SK-N-SH treated with all-trans-retinoic acid at 6 μM for 48 hours (cell line): ENCODE data around the gene ANKRD30A.
"Not testable (repeated sequence)": the region's sequence is repeated elsewhere in the genome, so short reads cannot be mapped to it uniquely, and the experiment has no call there.

Source experiments
- ATAC-seq: fragments of 200-7000 bp; cut with Tn5 transposase; 3 replicates; pipeline ENCODE4 v1.9.1; 2020; ENCODE audit warnings: mild to moderate bottlenecking, moderate library complexity
- ARNTL ChIP-seq: fragments of 450-650 bp; formaldehyde crosslinking; IDR thresholded peaks from 2 replicates; pipeline ENCODE4 v1.5.0; 2020; ENCODE audit warnings: low read depth, mild to moderate bottlenecking, moderate library complexity, borderline replicate concordance
- BACH2 ChIP-seq: fragments of 250-450 bp; sonication (Bioruptor Pico); IDR thresholded peaks from 2 replicates; pipeline ENCODE4 v1.9.0; 2021; ENCODE audit warnings: mild to moderate bottlenecking, borderline replicate concordance
- CREB5 ChIP-seq: fragments of 250-450 bp; sonication (Bioruptor Pico); IDR thresholded peaks from 2 replicates; pipeline ENCODE4 v1.5.1; 2020; ENCODE audit warnings: low read depth, mild to moderate bottlenecking, moderate library complexity
- CSDC2 ChIP-seq: fragments of 250-450 bp; sonication (Bioruptor Pico); IDR thresholded peaks from 2 replicates; pipeline ENCODE4 v1.5.0; 2020; ENCODE audit warnings: mild to moderate bottlenecking, moderate library complexity
- CSRNP3 ChIP-seq: fragments of 250-450 bp; sonication (Bioruptor Pico); IDR thresholded peaks from 2 replicates; pipeline ENCODE4 v1.5.1; 2021; ENCODE audit warnings: mild to moderate bottlenecking, moderate library complexity
- ESRRG ChIP-seq: fragments of 250-450 bp; sonication (Bioruptor Pico); IDR thresholded peaks from 2 replicates; pipeline ENCODE4 v1.6.1; 2021; ENCODE audit warnings: mild to moderate bottlenecking
- GLIS3 ChIP-seq: fragments of 250-450 bp; sonication (Bioruptor Pico); IDR thresholded peaks from 2 replicates; pipeline ENCODE4 v1.5.0; 2020; ENCODE audit warnings: mild to moderate bottlenecking, moderate library complexity
- PATZ1 ChIP-seq: fragments of 250-450 bp; sonication (Bioruptor Pico); IDR thresholded peaks from 2 replicates; pipeline ENCODE4 v1.8.0; 2020; ENCODE audit warnings: mild to moderate bottlenecking, moderate library complexity, borderline replicate concordance
- PPARA ChIP-seq: fragments of 250-450 bp; sonication (Bioruptor Pico); IDR thresholded peaks from 2 replicates; pipeline ENCODE4 v1.5.0; 2020; ENCODE audit warnings: mild to moderate bottlenecking, borderline replicate concordance
- RARB ChIP-seq: fragments of 250-450 bp; sonication (Bioruptor Pico); IDR thresholded peaks from 2 replicates; pipeline ENCODE4 v1.8.0; 2021; ENCODE audit warnings: mild to moderate bottlenecking, moderate library complexity
- SNAI2 ChIP-seq: fragments of 250-450 bp; sonication (Bioruptor Pico); IDR thresholded peaks from 2 replicates; pipeline ENCODE4 v1.5.0; 2020; ENCODE audit warnings: mild to moderate bottlenecking, moderate library complexity
- TCF4 ChIP-seq: fragments of 250-450 bp; sonication (Bioruptor Pico); IDR thresholded peaks from 2 replicates; pipeline ENCODE4 v1.8.0; 2021; ENCODE audit warnings: mild to moderate bottlenecking, moderate library complexity, borderline replicate concordance
- TOX ChIP-seq: fragments of 250-450 bp; sonication (Bioruptor Pico); IDR thresholded peaks from 2 replicates; pipeline ENCODE4 v1.8.0; 2021; ENCODE audit warnings: mild to moderate bottlenecking, moderate library complexity, borderline replicate concordance
- TSHZ2 ChIP-seq: fragments of 250-450 bp; sonication (Bioruptor Pico); IDR thresholded peaks from 2 replicates; pipeline ENCODE4 v1.5.0; 2020; ENCODE audit warnings: mild to moderate bottlenecking, moderate library complexity
- ZC3H10 ChIP-seq: fragments of 250-450 bp; sonication (Bioruptor Pico); IDR thresholded peaks from 2 replicates; pipeline ENCODE4 v1.5.1; 2021; ENCODE audit warnings: mild to moderate bottlenecking, moderate library complexity
- ZFP3 ChIP-seq: fragments of 250-450 bp; sonication (Bioruptor Pico); IDR thresholded peaks from 2 replicates; pipeline ENCODE4 v1.5.0; 2020; ENCODE audit warnings: mild to moderate bottlenecking, moderate library complexity
- ZFP30 ChIP-seq: fragments of 450-650 bp; formaldehyde crosslinking; IDR thresholded peaks from 2 replicates; pipeline ENCODE4 v1.5.0; 2022; ENCODE audit warnings: mild to moderate bottlenecking, moderate library complexity
- ZNF565 ChIP-seq: fragments of 450-650 bp; formaldehyde crosslinking; conservative IDR thresholded peaks from 2 replicates; pipeline ENCODE4 v1.5.0; 2020; ENCODE audit warnings: low read depth, mild to moderate bottlenecking, moderate library complexity
- ZNF70 ChIP-seq: fragments of 450-650 bp; formaldehyde crosslinking; IDR thresholded peaks from 2 replicates; pipeline ENCODE4 v1.5.0; 2020; ENCODE audit warnings: mild to moderate bottlenecking, moderate library complexity
- ZNF8 ChIP-seq: fragments of 450-650 bp; formaldehyde crosslinking; IDR thresholded peaks from 2 replicates; pipeline ENCODE4 v1.5.0; 2020; ENCODE audit warnings: mild to moderate bottlenecking, moderate library complexity

ANKRD30A gene

GRCh38 chr10:37146443-37146842, 21.0 kb downstream of the ANKRD30A start (continued):
- TF ChIP-seq PATZ1, result no peak
- TF ChIP-seq ZFP30, result no peak
- no peak for TF ChIP-seq GLIS3 (CRISPR knock-in tag)
- no peak for TF ChIP-seq TOX (CRISPR knock-in tag)

GRCh38 chr10:37162430-37162829, 37.0 kb downstream of the ANKRD30A start:
- not testable (repeated sequence) for ATAC-seq

GRCh38 chr10:37171945-37172344, 46.5 kb downstream of the ANKRD30A start:
- not testable (repeated sequence) for ATAC-seq

- not testable (repeated sequence) for ATAC-seq
Measured at GRCh38 chr10:37178296-37178695, 52.9 kb downstream of the ANKRD30A start.

GRCh38 chr10:37182719-37183118, 57.3 kb downstream of the ANKRD30A start:
- not testable (repeated sequence) for ATAC-seq

- TF ChIP-seq ZFP30, result no peak
- TF ChIP-seq TSHZ2 (CRISPR knock-in tag), result no peak
- TF ChIP-seq ZNF70 (CRISPR knock-in tag), result no peak
- no peak for TF ChIP-seq GLIS3 (CRISPR knock-in tag)
- TF ChIP-seq, all 23 proteins: peak for 0
- no peak for ATAC-seq
Measured at GRCh38 chr10:37206132-37206531, 80.7 kb downstream of the ANKRD30A start.

GRCh38 chr10:37220866-37221265, 95.5 kb downstream of the ANKRD30A start:
- TF ChIP-seq CREB5 (CRISPR knock-in tag) (no peak), ZNF565 (CRISPR knock-in tag) (no peak), GLIS3 (CRISPR knock-in tag) (no peak), RARB (CRISPR knock-in tag) (no peak), PATZ1 (no peak), TOX (CRISPR knock-in tag) (no peak), ZFP3 (no peak), CSDC2 (no peak), BACH2 (CRISPR knock-in tag) (no peak)
- ATAC-seq, result no peak

- no peak for ATAC-seq
- TF ChIP-seq ARNTL (CRISPR knock-in tag) (no peak), ZC3H10 (no peak), CREB5 (CRISPR knock-in tag) (no peak), TOX (CRISPR knock-in tag) (no peak), CSRNP3 (CRISPR knock-in tag) (no peak), TCF4 (CRISPR knock-in tag) (no peak), GLIS3 (CRISPR knock-in tag) (no peak), SNAI2 (CRISPR knock-in tag) (no peak), ESRRG (CRISPR knock-in tag) (no peak), ZNF8 (no peak), ZNF70 (CRISPR knock-in tag) (no peak), PPARA (CRISPR knock-in tag) (no peak)
Measured at GRCh38 chr10:37222046-37222445, 96.6 kb downstream of the ANKRD30A start.
